T-helper 1 cell treated with Interleukin-12 subunit alpha and Interleukin-12 subunit beta and Interleukin-4 antibody, amounts not matched to agents 30 μg/mL and 1 μg/mL, for 36 hours (primary cell): ENCODE data around the gene RTEL1.
"Not testable (repeated sequence)": the region's sequence is repeated elsewhere in the genome, so short reads cannot be mapped to it uniquely, and the experiment has no call there.

ENCODE experiments used
- H3K27ac Mint-ChIP-seq: one replicate; pipeline ENCODE4 v1.8.0; 2021; ENCODE audit warnings: mild to moderate bottlenecking, mixed read lengths
- H3K27me3 Mint-ChIP-seq: one replicate; pipeline ENCODE4 v1.8.0; 2021; ENCODE audit warnings: low read depth, mixed read lengths
- H3K36me3 Mint-ChIP-seq: one replicate; pipeline ENCODE4 v1.8.0; 2021; ENCODE audit warnings: low read depth, mixed read lengths
- H3K4me1 Mint-ChIP-seq: one replicate; pipeline ENCODE4 v1.8.0; 2021; ENCODE audit warnings: low read depth, mixed read lengths
- H3K4me3 Mint-ChIP-seq: one replicate; pipeline ENCODE4 v1.8.0; 2021; ENCODE audit warnings: mild to moderate bottlenecking, moderate library complexity, mixed read lengths
- H3K9me3 Mint-ChIP-seq: one replicate; pipeline ENCODE4 v1.8.0; 2021; ENCODE audit warnings: mixed read lengths

Gene RTEL1

DNA sequence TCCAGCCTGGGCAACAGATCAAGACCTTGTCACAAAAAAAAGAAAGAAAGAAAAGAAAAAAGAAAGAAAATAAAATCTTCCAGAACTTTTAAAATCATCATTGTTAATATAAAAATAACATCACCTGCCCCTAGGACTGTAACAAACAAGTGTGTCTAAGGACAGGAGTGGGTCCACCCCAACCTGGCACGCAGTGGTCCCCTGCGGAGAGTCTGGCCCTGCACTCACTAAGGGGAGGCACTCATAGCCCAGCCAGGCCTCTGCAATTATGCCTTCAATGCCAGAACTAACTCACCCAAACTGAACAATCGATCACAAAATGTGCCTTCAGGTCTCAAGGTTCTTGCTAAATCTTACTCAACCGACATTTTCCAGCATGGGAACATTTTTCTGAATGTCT is 36.0 kb upstream of the RTEL1 start:
- no peaks in the 10 kb centered on the region for H3K9me3 Mint-ChIP-seq
- no peak overlapping the region for H3K27ac Mint-ChIP-seq
- H3K36me3 Mint-ChIP-seq, result peaks cover 11% of the 10 kb centered on the region
- H3K4me1 Mint-ChIP-seq, result peaks cover 12% of the 10 kb centered on the region
- no peaks in the 10 kb centered on the region for H3K27me3 Mint-ChIP-seq
- no peak overlapping the region for H3K4me3 Mint-ChIP-seq

DNA sequence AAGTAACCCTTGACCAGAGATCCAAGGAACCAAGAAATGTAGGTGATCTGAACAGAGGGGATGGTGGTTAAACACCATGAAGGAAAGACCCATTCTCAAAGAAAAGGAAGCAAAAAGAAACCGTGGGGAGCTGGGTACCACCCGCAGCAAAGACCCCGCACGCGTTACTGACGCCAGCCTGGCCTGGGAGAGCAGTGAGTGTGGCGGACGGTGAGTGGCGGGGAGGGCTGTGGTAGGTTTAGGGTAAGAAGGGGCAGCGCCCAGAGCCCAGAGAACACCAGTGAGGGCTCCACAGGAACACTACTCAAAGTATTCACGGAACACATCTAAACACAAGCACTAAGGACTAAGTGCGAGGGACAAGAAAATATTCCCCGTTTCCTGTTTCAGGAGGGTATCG is 35.4 kb upstream of the RTEL1 start:
- H3K4me1 Mint-ChIP-seq, result peaks cover 12% of the 10 kb centered on the region
- no peaks in the 10 kb centered on the region for H3K9me3 Mint-ChIP-seq
- no peak overlapping the region for H3K27ac Mint-ChIP-seq
- H3K27me3 Mint-ChIP-seq, result no peaks in the 10 kb centered on the region
- peaks cover 11% of the 10 kb centered on the region for H3K36me3 Mint-ChIP-seq
- H3K4me3 Mint-ChIP-seq, result no peak overlapping the region

DNA sequence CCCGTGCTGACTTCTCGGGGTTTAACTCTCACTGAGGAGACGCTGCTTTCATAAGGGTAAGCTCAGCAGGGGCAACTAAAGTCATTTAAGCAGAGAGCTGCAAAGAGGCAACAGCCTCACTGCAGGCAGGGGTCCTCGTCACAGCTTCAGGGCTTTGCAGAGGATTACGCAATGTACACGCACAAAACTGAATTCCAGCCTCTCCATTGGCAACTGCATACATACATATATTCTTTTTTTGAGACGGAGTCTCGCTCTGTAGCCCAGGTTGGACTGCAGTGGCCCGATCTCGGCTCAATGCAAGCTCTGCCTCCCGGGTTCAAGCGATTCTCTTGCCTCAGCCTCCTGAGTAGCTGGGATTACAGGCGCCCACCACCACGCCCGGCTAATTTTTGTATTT is 33.6 kb upstream of the RTEL1 start:
- no peaks in the 10 kb centered on the region for H3K27me3 Mint-ChIP-seq

DNA sequence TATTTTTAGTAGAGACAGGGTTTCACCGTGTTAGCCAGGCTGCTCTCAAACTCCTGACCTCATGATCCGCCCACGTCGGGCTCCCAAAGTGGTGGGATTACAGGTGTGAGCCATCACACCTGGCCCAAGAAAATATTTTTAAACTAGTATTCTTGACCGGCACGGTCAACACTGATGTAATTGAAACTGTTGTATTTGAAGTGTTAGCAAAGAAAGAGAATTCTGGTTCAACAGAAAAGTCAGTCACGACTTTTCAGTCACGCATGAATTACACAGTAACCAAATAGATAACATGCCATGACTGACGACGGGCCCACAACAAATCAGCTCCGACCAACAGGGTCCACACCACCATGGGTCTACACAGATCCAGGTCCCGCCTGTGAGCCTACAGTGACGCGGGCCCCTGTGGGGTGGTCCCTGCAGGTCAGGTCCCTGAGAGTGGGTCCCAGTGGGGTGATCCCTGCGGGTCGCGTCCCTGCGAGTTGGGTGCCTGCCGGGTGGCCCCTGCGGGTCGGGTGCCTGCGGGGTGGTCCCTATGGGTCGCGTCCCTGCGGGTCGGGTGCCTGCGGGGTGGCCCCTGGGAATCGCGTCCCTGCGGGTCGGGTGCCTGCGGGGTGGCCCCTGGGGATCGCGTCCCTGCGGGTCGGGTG is 32.2 kb upstream of the RTEL1 start:
- peak overlapping the region; percentile 76 for H3K4me3 Mint-ChIP-seq
- peaks cover 25% of the 10 kb centered on the region for H3K4me1 Mint-ChIP-seq
- no peaks in the 10 kb centered on the region for H3K9me3 Mint-ChIP-seq
- peak overlapping the region; percentile 80 for H3K27ac Mint-ChIP-seq
- peaks cover 14% of the 10 kb centered on the region for H3K36me3 Mint-ChIP-seq
- no peaks in the 10 kb centered on the region for H3K27me3 Mint-ChIP-seq

More for the DNA sequence above, 33.6 kb upstream of the RTEL1 start:
- H3K4me1 Mint-ChIP-seq, result peaks cover 21% of the 10 kb centered on the region
- no peak overlapping the region for H3K4me3 Mint-ChIP-seq
- no peaks in the 10 kb centered on the region for H3K9me3 Mint-ChIP-seq
- no peak overlapping the region for H3K27ac Mint-ChIP-seq
- peaks cover 12% of the 10 kb centered on the region for H3K36me3 Mint-ChIP-seq

- H3K9me3 Mint-ChIP-seq, result no peaks in the 10 kb centered on the region
- peaks cover 24% of the 10 kb centered on the region for H3K4me1 Mint-ChIP-seq
- H3K4me3 Mint-ChIP-seq, result peak within 1 kb of the TSS; percentile 95
- peaks cover 14% of the 10 kb centered on the region for H3K36me3 Mint-ChIP-seq
- H3K27me3 Mint-ChIP-seq, result no peaks in the 10 kb centered on the region
- peak within 1 kb of the TSS; percentile 91 for H3K27ac Mint-ChIP-seq
Measured at GRCh38 chr20:63626424-63627128, 31.5 kb upstream of the RTEL1 start, which contains the start of gene GMEB2. GMEB2 (minus strand) TSS chr20:63627101; CDS start chr20:63619397, 7,704 bp downstream.

- Mint-ChIP-seq H3K4me1 (peaks cover 24% of the 10 kb centered on the region), H3K36me3 (peaks cover 14% of the 10 kb centered on the region), H3K9me3 (no peaks in the 10 kb centered on the region), H3K27ac (peak overlapping the region; percentile 65), H3K4me3 (peak overlapping the region; percentile 95), H3K27me3 (no peaks in the 10 kb centered on the region)
Measured at GRCh38 chr20:63627129-63627750, 30.9 kb upstream of the RTEL1 start.

DNA sequence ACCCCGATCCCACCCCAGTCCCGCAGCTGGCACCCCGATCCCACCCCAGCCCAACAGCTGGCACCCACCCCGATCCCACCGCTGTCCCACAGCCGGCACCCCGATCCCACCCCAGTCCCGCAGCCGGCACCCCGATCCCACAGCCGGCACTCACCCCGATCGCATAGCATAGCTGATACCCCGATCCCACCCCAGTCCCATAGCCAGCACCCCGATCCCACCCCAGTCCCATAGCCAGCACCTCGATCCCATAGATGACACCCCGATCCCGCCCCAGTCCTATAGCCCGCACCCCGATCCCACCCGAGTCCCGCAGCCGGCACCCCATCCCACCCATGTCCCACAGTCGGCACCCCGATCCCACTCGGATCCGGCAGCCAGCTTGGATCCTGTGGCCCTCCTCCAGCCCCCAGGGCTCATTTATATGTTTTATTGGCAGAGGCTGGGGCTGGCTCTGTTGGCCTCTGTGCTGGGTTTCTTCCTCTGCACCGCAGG is 30.3 kb upstream of the RTEL1 start:
- peak overlapping the region; percentile 95 for H3K4me3 Mint-ChIP-seq
- H3K27me3 Mint-ChIP-seq, result no peaks in the 10 kb centered on the region
- H3K36me3 Mint-ChIP-seq, result peaks cover 14% of the 10 kb centered on the region
- peak overlapping the region; percentile 91 for H3K27ac Mint-ChIP-seq
- peaks cover 22% of the 10 kb centered on the region for H3K4me1 Mint-ChIP-seq
- no peaks in the 10 kb centered on the region for H3K9me3 Mint-ChIP-seq

DNA sequence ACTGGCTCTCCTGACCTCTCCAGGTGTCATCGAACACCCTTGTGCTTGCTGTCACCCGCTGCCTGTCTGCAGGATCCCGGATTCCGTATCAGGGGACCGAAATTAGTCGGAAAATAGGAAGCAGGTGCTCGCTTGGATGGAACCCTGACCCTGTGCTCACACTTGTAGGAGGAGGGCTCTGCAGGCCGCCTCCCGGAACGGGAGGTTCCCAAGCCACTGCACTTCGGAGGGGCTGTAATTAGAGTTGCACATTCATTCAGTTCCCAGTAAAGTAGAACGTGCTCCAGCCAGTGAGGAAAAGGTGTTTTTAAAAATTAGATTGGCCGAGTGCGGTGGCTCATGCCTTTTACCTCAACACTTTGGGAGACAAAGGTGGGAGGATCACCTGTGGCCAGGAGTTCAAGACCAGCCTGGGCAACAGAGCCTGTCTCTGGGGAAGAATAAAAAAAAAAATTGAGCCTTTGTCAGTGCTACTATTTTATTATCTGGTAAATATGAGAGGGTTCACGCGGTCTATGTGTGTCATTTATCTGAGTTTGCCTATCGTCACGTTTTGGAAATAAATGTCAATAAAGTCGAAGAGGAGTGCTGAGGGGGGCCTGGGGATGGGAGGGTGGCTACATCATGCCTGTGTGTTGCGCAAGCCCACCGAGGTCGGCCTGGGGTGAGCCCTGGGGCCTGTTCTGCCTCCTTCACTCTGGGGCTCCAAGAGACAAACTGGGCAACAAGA is 29.7 kb upstream of the RTEL1 start:
- Mint-ChIP-seq H3K9me3 (no peaks in the 10 kb centered on the region), H3K4me3 (peak overlapping the region; percentile 95), H3K36me3 (peaks cover 15% of the 10 kb centered on the region), H3K4me1 (peaks cover 24% of the 10 kb centered on the region), H3K27ac (peak overlapping the region; percentile 91), H3K27me3 (no peaks in the 10 kb centered on the region)

DNA sequence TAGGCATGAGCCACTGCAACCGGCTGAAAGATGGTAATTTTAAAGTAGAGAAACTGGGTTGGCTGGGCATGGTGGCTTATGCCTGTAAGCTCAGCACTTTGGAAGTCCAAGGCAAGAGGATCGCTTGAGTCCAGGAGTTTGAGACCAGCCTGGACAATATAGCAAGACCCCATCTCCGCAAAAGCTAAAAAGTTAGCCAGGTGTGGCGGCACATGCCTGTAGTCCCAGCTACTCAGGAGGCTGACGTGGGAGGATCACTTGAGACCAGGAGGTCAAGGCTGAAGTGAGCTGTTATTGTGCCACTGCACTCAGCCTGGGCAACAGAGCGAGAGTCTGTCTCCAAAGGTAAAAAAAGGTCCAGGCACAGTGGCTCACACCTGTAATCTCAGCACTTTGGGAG is 27.2 kb upstream of the RTEL1 start:
- Mint-ChIP-seq H3K36me3 (peaks cover 17% of the 10 kb centered on the region), H3K4me1 (peaks cover 31% of the 10 kb centered on the region)
- not testable (repeated sequence) for H3K4me3 Mint-ChIP-seq, H3K9me3 Mint-ChIP-seq, H3K27ac Mint-ChIP-seq, H3K27me3 Mint-ChIP-seq

DNA sequence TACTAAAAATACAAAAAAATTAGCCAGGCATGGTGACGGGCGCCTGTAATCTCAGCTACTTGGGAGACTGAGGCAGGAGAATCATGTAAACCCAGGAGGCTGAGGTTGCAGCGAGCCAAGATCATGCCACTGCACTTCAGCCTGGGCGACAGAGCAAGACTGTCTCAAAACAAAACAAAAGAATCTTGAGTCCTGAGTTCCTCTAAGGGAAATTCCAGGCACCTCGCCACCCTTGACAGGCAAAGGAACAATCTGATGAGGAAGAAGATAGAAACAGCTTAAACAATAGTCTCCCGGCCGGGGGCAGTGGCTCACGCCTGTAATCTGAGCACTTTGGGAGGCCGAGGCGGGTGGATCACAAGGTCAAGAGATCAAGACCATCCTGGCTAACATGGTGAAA is 26.7 kb upstream of the RTEL1 start:
- peaks cover 17% of the 10 kb centered on the region for H3K36me3 Mint-ChIP-seq
- not testable (repeated sequence) for H3K9me3 Mint-ChIP-seq, H3K27me3 Mint-ChIP-seq, H3K27ac Mint-ChIP-seq, H3K4me3 Mint-ChIP-seq
- H3K4me1 Mint-ChIP-seq, result peaks cover 32% of the 10 kb centered on the region

DNA sequence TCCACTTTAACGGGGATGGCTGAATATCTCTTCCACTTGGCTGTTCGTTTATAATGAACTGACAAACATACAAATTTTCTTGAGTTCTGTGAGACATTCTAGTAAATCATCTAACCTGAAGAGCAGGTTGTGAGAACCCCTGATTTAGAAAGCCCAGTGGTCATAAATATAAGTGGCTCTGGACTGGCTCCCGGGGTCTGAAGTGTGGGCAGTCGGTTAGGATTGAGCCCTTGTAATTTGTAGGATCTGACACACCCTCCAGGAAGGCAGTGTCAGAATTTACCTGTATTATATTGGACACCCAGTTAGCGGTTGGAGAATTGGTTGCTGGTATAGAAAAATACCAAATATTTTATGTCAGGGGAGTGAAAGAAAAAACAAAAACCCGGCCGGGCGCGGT is 24.4 kb upstream of the RTEL1 start:
- Mint-ChIP-seq H3K27me3 (no peaks in the 10 kb centered on the region), H3K4me1 (peaks cover 36% of the 10 kb centered on the region), H3K27ac (peak overlapping the region; percentile 76), H3K9me3 (no peaks in the 10 kb centered on the region), H3K36me3 (peaks cover 13% of the 10 kb centered on the region), H3K4me3 (peak overlapping the region; percentile 44)

GRCh38 chr20:63635431-63636141 is 22.5 kb upstream of the RTEL1 start:
- H3K27me3 Mint-ChIP-seq, result no peaks in the 10 kb centered on the region
- peaks cover 8% of the 10 kb centered on the region for H3K36me3 Mint-ChIP-seq
- peaks cover 37% of the 10 kb centered on the region for H3K4me1 Mint-ChIP-seq

DNA sequence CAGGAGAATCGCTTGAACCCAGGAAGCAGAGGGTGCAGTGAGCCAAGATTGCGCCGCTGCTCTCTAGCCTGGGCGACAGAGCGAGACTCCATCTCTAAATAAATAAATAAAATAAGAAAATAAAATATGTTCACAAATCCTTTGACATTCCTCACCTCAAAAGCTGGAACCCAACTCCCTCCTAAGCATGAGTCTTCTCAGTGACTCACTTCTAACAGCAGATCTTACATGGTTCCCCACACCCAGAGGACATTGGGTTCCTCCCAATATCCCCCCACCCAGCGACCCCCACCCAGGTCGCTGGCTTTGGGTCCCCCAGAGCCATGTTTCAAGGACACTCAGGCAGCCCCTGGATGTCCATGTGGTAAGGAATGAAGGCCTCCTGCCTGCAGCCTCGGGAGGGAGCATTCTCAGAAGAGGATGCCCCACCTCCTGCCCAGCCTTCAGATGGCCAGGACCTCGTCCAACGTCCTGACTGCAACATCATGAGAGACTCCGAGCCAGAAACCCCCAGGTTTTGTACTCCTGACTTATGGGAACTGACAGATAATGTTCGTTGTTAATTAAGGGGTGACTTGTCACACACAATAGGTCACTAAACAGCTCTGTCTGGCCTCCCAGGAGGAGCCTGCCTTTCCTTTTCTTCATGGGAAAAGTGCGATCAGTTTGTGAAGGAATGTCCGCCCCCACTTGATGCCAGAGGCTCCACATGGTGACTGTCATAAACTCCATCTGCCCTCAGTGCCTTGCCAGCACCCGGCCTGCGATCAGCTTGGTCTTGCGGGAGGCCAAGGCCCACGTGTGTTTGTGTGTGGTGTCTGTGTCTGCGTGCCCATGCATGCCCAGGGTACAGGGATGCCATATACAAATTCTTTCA is 21.1 kb upstream of the RTEL1 start:
- Mint-ChIP-seq H3K4me1 (peaks cover 37% of the 10 kb centered on the region), H3K36me3 (peaks cover 8% of the 10 kb centered on the region), H3K27ac (peak overlapping the region; percentile 52), H3K4me3 (no peak overlapping the region), H3K27me3 (no peaks in the 10 kb centered on the region), H3K9me3 (no peaks in the 10 kb centered on the region)

More at GRCh38 chr20:63635431-63636141, 22.5 kb upstream of the RTEL1 start:
- Mint-ChIP-seq H3K27ac (peak overlapping the region; percentile 93), H3K9me3 (no peaks in the 10 kb centered on the region), H3K4me3 (peak overlapping the region; percentile 66)
